Heart right ventricle (tissue), 16 donors: ENCODE data around the gene BAAT. TPM values are rescaled to one million over a fixed set of nuclear protein-coding genes. Genes with fewer than 3 reads are reported as not detected.

Source experiments
- ATAC-seq, 8 donors: fragments of 200-7000 bp; cut with Tn5 transposase; one replicate each; pipeline ENCODE4 v1.9.1; 2020; ENCODE audit warnings: mild to moderate bottlenecking in 8 of 8, moderate library complexity in 8 of 8, moderate number of reproducible peaks in 1 of 8
- DNase-seq, 2 donors: peaks; one replicate each; pipeline ENCODE4 v3.0.0-alpha.2; 2020
- H3K27ac ChIP-seq, 10 donors: fragments of 200-600 bp; sonication (generic) in 2 of 10; one replicate each; pipeline versions ENCODE4 v1.5.0 to v1.8.0; 2020 to 2022; ENCODE audit warnings: mild to moderate bottlenecking in 3 of 10
- H3K27me3 ChIP-seq, 7 donors: fragments of 200-600 bp; one replicate each; pipeline ENCODE4 v1.8.0; 2021 to 2022; ENCODE audit warnings: mild to moderate bottlenecking in 2 of 7
- H3K36me3 ChIP-seq, 9 donors: fragments of 200-600 bp; sonication (generic) in 1 of 9; one replicate each; pipeline versions ENCODE4 v1.5.0 to v1.8.0; 2020 to 2022; ENCODE audit warnings: mild to moderate bottlenecking in 2 of 9
- H3K4me1 ChIP-seq, 9 donors: fragments of 200-600 bp; sonication (generic) in 1 of 9; one replicate each; pipeline versions ENCODE4 v1.5.0 to v1.8.0; 2020 to 2022; ENCODE audit warnings: mild to moderate bottlenecking in 4 of 9
- H3K4me3 ChIP-seq, 10 donors: fragments of 200-600 bp; sonication (generic) in 2 of 10; one replicate each; pipeline versions ENCODE4 v1.5.0 to v1.8.0; 2020 to 2022; ENCODE audit warnings: mild to moderate bottlenecking in 7 of 10, moderate library complexity in 2 of 10
- H3K9me3 ChIP-seq, 11 donors: fragments of 200-600 bp in 10 of 11; sonication (generic) in 2 of 11; one replicate each; pipeline versions ENCODE4 v1.5.0 to v1.8.0; 2013 to 2022; ENCODE audit warnings: mild to moderate bottlenecking in 2 of 11, control low read depth in 1 of 11, moderate library complexity in 1 of 11
- CTCF ChIP-seq, 9 donors: fragments of 200-600 bp; sonication (generic) in 2 of 9; IDR thresholded peaks; one replicate each; pipeline versions ENCODE4 v1.5.0 to v1.8.0; 2021 to 2022; ENCODE audit warnings: antibody characterized with exemption in 9 of 9, mild to moderate bottlenecking in 5 of 9, moderate library complexity in 1 of 9
- WGBS, 2 donors: extraction: QIAGEN DNeasy Blood & Tissue Kit; methylation state at CpG; one replicate each; pipeline ENCODE4 v1.1.7; 2013; ENCODE audit warnings: inconsistent platforms in 1 of 2; 5-methylcytosine and 5-hydroxymethylcytosine counted together
- intact Hi-C, 10 donors: fragments of 100-400 bp; cut with DNase I; formaldehyde crosslinking; loops; one replicate each; pipeline versions ENCODE4 v1.11.1 to v1.14.2; 2022
- polyA plus RNA-seq, 2 donors: library from polyadenylated mRNA; stranded (reverse); fragments of 200-250 nt; gene quantifications; one replicate each; pipeline ENCODE4 v1.2.3, GENCODE V29; 2013
- total RNA-seq, 10 donors: library from RNA; stranded (reverse); fragmentation: NEBNext Ultra II Directional in 3 of 10; extraction: Animal tissue kit (Norgen Biotek cat#: 25700) in 3 of 10; gene quantifications; one replicate each; pipeline versions ENCODE4 v1.2.1 to v1.2.4, GENCODE V29; 2021 to 2023
- donor health status: Arrhythmogenic right ventricular cardiomyopathy.
- donor health status: ischemic (EF 13 %, LVEDD 7.1; RV severe dilation, severe dysfunction).
- donor health status: healthy with polysubstance abuse.
- donor health status: DM: no; HTN: yes; CAD: no.
- donor health status: DM: no; HTN: no; CAD: no.
- donor health status: ischemic (EF 25% LVEDD 6.9; RV normal size, moderate dysfunction).
- donor health status: ischemic (EF 25% LVEDD 5.7; RV mildly dilated, moderate dysfunction).
- donor health status: healthy.
- donor health status: DM: yes; HTN: yes; CAD: no.
- donor health status: Ischemic cardiomyopathy.
- donor health status: ischemic (EF 35%, LVEDD 5.7; RV mildly dilated, moderate dysfunction).
- donor health status: nonischemic (EF 11% LVEDD 7.7; RV severe dilation, severe dysfunction).
- donor health status: DM: yes; HTN: yes; CAD: no.
- donor health status: PGD.
- donor health status: ischemic (EF 29% LVEDD 5.4; RV normal size, mild dysfunction).
- donor health status: nonischemic (EF 23%, LVEDD 6.1; RV moderate dilation, normal function).

Gene BAAT
- total and polyA plus RNA-seq, 12 donors, result 0.03 to 0.15 (median 0.07) TPM; not detected in 5

- intact Hi-C loops, result no loop called here
- WGBS, 2 donors, result 39 to 46% methylated on average over 1 of the region's 1 CpG
- no peak for TF ChIP-seq CTCF (IDR thresholded peaks at IDR 0.05)
- DNase-seq (no peak), ATAC-seq (no peak)
- H3K27ac ChIP-seq, result no peak overlapping the region
- no peaks in the 10 kb centered on the region for H3K4me1 ChIP-seq
- no peak overlapping the region for H3K4me3 ChIP-seq
- peaks cover 0 to 16% (median 0%) of the 10 kb centered on the region in 7 donors for H3K27me3 ChIP-seq
- H3K36me3 ChIP-seq, result no peaks in the 10 kb centered on the region
- peaks cover 0 to 14% (median 0%) of the 10 kb centered on the region in 11 donors for H3K9me3 ChIP-seq
Observed at GRCh38 chr9:101326035-101326434, 58.8 kb downstream of the BAAT start.

GRCh38 chr9:101325053-101325452 is 59.8 kb downstream of the BAAT start:
- intact Hi-C loops, result no loop called here
- Histone ChIP-seq H3K4me1 (no peaks in the 10 kb centered on the region), H3K36me3 (no peaks in the 10 kb centered on the region), H3K27ac (no peak overlapping the region), H3K9me3 (peaks cover 0 to 14% (median 0%) of the 10 kb centered on the region in 11 donors), H3K27me3 (peaks cover 0 to 24% (median 3%) of the 10 kb centered on the region in 7 donors), H3K4me3 (no peak overlapping the region)
- WGBS, 2 donors, result 68 to 74% methylated on average over 2 of the region's 2 CpGs
- no peak for DNase-seq
- no peak for TF ChIP-seq CTCF (IDR thresholded peaks at IDR 0.05)
- no peak for ATAC-seq

- Histone ChIP-seq H3K4me3 (no peak overlapping the region), H3K27me3 (peaks cover 0 to 24% (median 3%) of the 10 kb centered on the region in 7 donors), H3K27ac (no peak overlapping the region), H3K4me1 (no peaks in the 10 kb centered on the region), H3K36me3 (no peaks in the 10 kb centered on the region), H3K9me3 (peaks cover 0 to 14% (median 0%) of the 10 kb centered on the region in 11 donors)
- intact Hi-C loops, result loop anchor here in 1 of 10 donors (5.0 kb wide), 1 partner anchor 202 kb away; no protein-coding TSS in a partner anchor
- DNase-seq (no peak), ATAC-seq (no peak)
- no peak for TF ChIP-seq CTCF (IDR thresholded peaks at IDR 0.05)
- WGBS, 2 donors, result 79 to 85% methylated on average over 3 of the region's 3 CpGs
Observed at GRCh38 chr9:101324245-101324804, 60.5 kb downstream of the BAAT start.

GRCh38 chr9:101323129-101323528 is 61.7 kb downstream of the BAAT start:
- no peak for ATAC-seq
- DNase-seq, result no peak
- peaks cover 0 to 12% (median 0%) of the 10 kb centered on the region in 11 donors for H3K9me3 ChIP-seq
- H3K4me1 ChIP-seq, result no peaks in the 10 kb centered on the region
- no peak overlapping the region for H3K27ac ChIP-seq
- 81 to 82% methylated on average over 3 of the region's 3 CpGs for WGBS, 2 donors
- no peak for TF ChIP-seq CTCF (IDR thresholded peaks at IDR 0.05)
- H3K27me3 ChIP-seq, result peaks cover 0 to 21% (median 3%) of the 10 kb centered on the region in 7 donors
- no peak overlapping the region for H3K4me3 ChIP-seq
- no peaks in the 10 kb centered on the region for H3K36me3 ChIP-seq
- intact Hi-C loops, result loop anchor here in 1 of 10 donors (5.0 kb wide), 1 partner anchor 201 kb away; no protein-coding TSS in a partner anchor
